T47D (cell line): ENCODE data around the gene FLNC.

Source experiments
- DNase-seq, 2 experiments: peaks; one replicate each; pipeline versions ENCODE4 v3.0.0 to v3.0.0-alpha.2; 2011 to 2012; ENCODE audit warnings: low read depth in 1 of 2, low spot score in 1 of 2
- JUND ChIP-seq: IDR thresholded peaks from 2 replicates; pipeline ENCODE4 v1.6.1; 2012; ENCODE audit warnings: low read depth
- in situ Hi-C: cut with HindIII; loops from 2 replicates; pipeline ENCODE4 v1.10.0; 2016; ENCODE audit warnings: low sequenced_read_pairs, low pct_unique_long_range_greater_than_20kb

The FLNC gene

GRCh38 chr7:128845475-128845874, 15.3 kb downstream of the FLNC start:
- no peak for TF ChIP-seq JUND
- DNase-seq: no peak
- in situ Hi-C loops: no loop called here

- in situ Hi-C loops: no loop called here
- no peak for DNase-seq
- TF ChIP-seq JUND: no peak
These were observed 15.8 kb downstream of the FLNC start for GRCh38 chr7:128845987-128846386.

- no peak for TF ChIP-seq JUND
- in situ Hi-C loops: no loop called here
- no peak for DNase-seq
These were observed 16.7 kb downstream of the FLNC start for GRCh38 chr7:128846781-128847444.

- TF ChIP-seq JUND: no peak
- DNase-seq: no peak
- in situ Hi-C loops: no loop called here
These were observed 17.6 kb downstream of the FLNC start for GRCh38 chr7:128847721-128848211.

GRCh38 chr7:128848289-128849155, 18.3 kb downstream of the FLNC start:
- no peak for DNase-seq
- in situ Hi-C loops: no loop called here
- TF ChIP-seq JUND: no peak

- in situ Hi-C loops: no loop called here
- no peak for DNase-seq
- TF ChIP-seq JUND: no peak
These were observed 18.9 kb downstream of the FLNC start for GRCh38 chr7:128849156-128849515.

GRCh38 chr7:128849804-128850490, 19.7 kb downstream of the FLNC start:
- DNase-seq: no peak
- in situ Hi-C loops: no loop called here
- TF ChIP-seq JUND: no peak

- no peak for TF ChIP-seq JUND
- in situ Hi-C loops: no loop called here
- DNase-seq: no peak
These were observed 22.5 kb downstream of the FLNC start for GRCh38 chr7:128852537-128853254.

- TF ChIP-seq JUND: no peak
- in situ Hi-C loops: no loop called here
- DNase-seq: no peak
These were observed 23.6 kb downstream of the FLNC start for GRCh38 chr7:128853799-128854198.

- DNase-seq: no peak
- TF ChIP-seq JUND: no peak
- in situ Hi-C loops: no loop called here
These were observed 24.2 kb downstream of the FLNC start for GRCh38 chr7:128854396-128854795.

- no peak for TF ChIP-seq JUND
- in situ Hi-C loops: no loop called here
These were observed 25.4 kb downstream of the FLNC start for GRCh38 chr7:128855559-128855958.

GRCh38 chr7:128856001-128856718, 26.0 kb downstream of the FLNC start:
- DNase-seq: no peak
- no peak for TF ChIP-seq JUND
- in situ Hi-C loops: no loop called here

More at GRCh38 chr7:128855559-128855958, 25.4 kb downstream of the FLNC start:
- DNase-seq: no peak
